SIG-M5 (cell line): ENCODE results near the gene CCBE1.
"Not testable (repeated sequence)": the region's sequence is repeated elsewhere in the genome, so short reads cannot be mapped to it uniquely, and the experiment has no call there.

Experiments
- DNase-seq: peaks from one replicate; lab custom pipeline; 2025; lab: John Stamatoyannopoulos, UW

CCBE1 gene

GRCh38 chr18:59715445-59715844 is 18.2 kb upstream of the CCBE1 start:
- DNase-seq: no peak

GRCh38 chr18:59714096-59714495 is 16.9 kb upstream of the CCBE1 start:
- not testable (repeated sequence) for DNase-seq

- no peak for DNase-seq
Measured at GRCh38 chr18:59712311-59712710, 15.1 kb upstream of the CCBE1 start.

- no peak for DNase-seq
Measured at GRCh38 chr18:59708988-59709387, 11.8 kb upstream of the CCBE1 start.

GRCh38 chr18:59707306-59707705 is 10.1 kb upstream of the CCBE1 start:
- no peak for DNase-seq

- no peak for DNase-seq
Measured at GRCh38 chr18:59706499-59706898, 9.3 kb upstream of the CCBE1 start.

- DNase-seq: no peak
Measured at GRCh38 chr18:59705145-59705544, 7.9 kb upstream of the CCBE1 start.

GRCh38 chr18:59704146-59704545 is 6.9 kb upstream of the CCBE1 start:
- DNase-seq: no peak

- no peak for DNase-seq
Measured at GRCh38 chr18:59701272-59701671, 4.0 kb upstream of the CCBE1 start.

GRCh38 chr18:59700535-59700967 is 3.3 kb upstream of the CCBE1 start:
- no peak for DNase-seq

- no peak for DNase-seq
Measured at GRCh38 chr18:59699750-59700534, 2.7 kb upstream of the CCBE1 start.

GRCh38 chr18:59699061-59699460 is 1.8 kb upstream of the CCBE1 start:
- no peak for DNase-seq

- no peak for DNase-seq
Measured at GRCh38 chr18:59696311-59697235, 650 bp downstream of the CCBE1 start.

- DNase-seq: no peak
Measured at GRCh38 chr18:59695551-59695950, 1.7 kb downstream of the CCBE1 start.

- no peak for DNase-seq
Measured at GRCh38 chr18:59694824-59695223, 2.4 kb downstream of the CCBE1 start.

- no peak for DNase-seq
Measured at GRCh38 chr18:59691996-59692395, 5.2 kb downstream of the CCBE1 start.

GRCh38 chr18:59690996-59691395 is 6.2 kb downstream of the CCBE1 start:
- no peak for DNase-seq

- DNase-seq: no peak
Measured at GRCh38 chr18:59690186-59690982, 6.8 kb downstream of the CCBE1 start.

- DNase-seq: no peak
Measured at GRCh38 chr18:59689756-59690155, 7.5 kb downstream of the CCBE1 start.

- DNase-seq: no peak
Measured at GRCh38 chr18:59686260-59686659, 11.0 kb downstream of the CCBE1 start.

GRCh38 chr18:59685501-59685900 is 11.7 kb downstream of the CCBE1 start:
- DNase-seq: no peak

GRCh38 chr18:59684777-59685176 is 12.4 kb downstream of the CCBE1 start:
- DNase-seq: no peak
